ENCODE data around the gene ST3GAL4. TPM values are rescaled to one million over a fixed set of nuclear protein-coding genes. Genes with fewer than 3 reads are reported as not detected.

The ST3GAL4 gene
- total RNA-seq, 2 experiments from 2014 or later: 14.3 to 18.8 TPM

- BruUV-seq (replicated peaks): no TSS peak
- Histone ChIP-seq H3K4me1 (ENCODE audit: insufficient read depth, low read length, poor library complexity, severe bottlenecking) (no peaks in the 10 kb centered on the region), H3K4me3 (ENCODE audit: low read depth, low read length, poor library complexity, severe bottlenecking) (no peak overlapping the region), H3K36me3 (ENCODE audit: insufficient read depth, low read length) (peaks cover 8% of the 10 kb centered on the region; the same call in 1 of the 2 replicates), H3K9me3 (ENCODE audit: low read length) (no peaks in the 10 kb centered on the region), H3K4me2 (ENCODE audit: low read length) (no peak overlapping the region), H2AFZ (ENCODE audit: low read length) (no peak overlapping the region), H3K9me2 (ENCODE audit: insufficient read depth, low read length) (no peaks in the 10 kb centered on the region), H4K20me1 (ENCODE audit: insufficient read depth, low read length) (no peaks in the 10 kb centered on the region; the same call in 1 of the 2 replicates), H3K27ac (ENCODE audit: low read depth, low read length, poor library complexity, severe bottlenecking) (no peak overlapping the region), H3K79me2 (ENCODE audit: insufficient read depth, low read depth, low read length) (no peaks in the 10 kb centered on the region)
- CTCF ChIA-PET (ENCODE audit: unreplicated experiment): no interaction called here
- no peak for DNase-seq (ENCODE audit: low spot score)
- intact Hi-C loops (cut with micrococcal nuclease; ENCODE audit: unreplicated experiment): no loop called here
- POLR2A ChIA-PET: no interaction called here
- TF ChIP-seq CTCF (conservative IDR thresholded peaks at IDR 0.05; ENCODE audit: low read length) (no peak), EZH2phosphoT487 (IDR thresholded peaks at IDR 0.05; ENCODE audit: borderline replicate concordance, low read depth, low read length) (no peak)
These were observed 53.6 kb downstream of the ST3GAL4 start for GRCh38 chr11:126408901-126409619.

- Histone ChIP-seq H3K27ac (ENCODE audit: low read depth, low read length, poor library complexity, severe bottlenecking) (no peak overlapping the region), H3K36me3 (ENCODE audit: insufficient read depth, low read length) (peaks cover 8% of the 10 kb centered on the region; the same call in 1 of the 2 replicates), H3K9me3 (ENCODE audit: low read length) (no peaks in the 10 kb centered on the region), H3K9me2 (ENCODE audit: insufficient read depth, low read length) (no peaks in the 10 kb centered on the region), H3K79me2 (ENCODE audit: insufficient read depth, low read depth, low read length) (no peaks in the 10 kb centered on the region), H3K4me3 (ENCODE audit: low read depth, low read length, poor library complexity, severe bottlenecking) (no peak overlapping the region), H3K4me2 (ENCODE audit: low read length) (no peak overlapping the region), H4K20me1 (ENCODE audit: insufficient read depth, low read length) (no peaks in the 10 kb centered on the region; the same call in 1 of the 2 replicates), H2AFZ (ENCODE audit: low read length) (no peak overlapping the region), H3K4me1 (ENCODE audit: insufficient read depth, low read length, poor library complexity, severe bottlenecking) (no peaks in the 10 kb centered on the region)
- TF ChIP-seq CTCF (conservative IDR thresholded peaks at IDR 0.05; ENCODE audit: low read length): no peak
- no peak for TF ChIP-seq EZH2phosphoT487 (IDR thresholded peaks at IDR 0.05; ENCODE audit: borderline replicate concordance, low read depth, low read length)
- intact Hi-C loops (cut with micrococcal nuclease; ENCODE audit: unreplicated experiment): no loop called here
- no TSS peak for BruUV-seq (replicated peaks)
- no peak for DNase-seq (ENCODE audit: low spot score)
- ChIA-PET CTCF (ENCODE audit: unreplicated experiment) (no interaction called here), POLR2A (no interaction called here)
These were observed 54.1 kb downstream of the ST3GAL4 start for GRCh38 chr11:126409620-126409985.

- TF ChIP-seq CTCF (conservative IDR thresholded peaks at IDR 0.05; ENCODE audit: low read length) (no peak), EZH2phosphoT487 (IDR thresholded peaks at IDR 0.05; ENCODE audit: borderline replicate concordance, low read depth, low read length) (no peak)
- H3K9me3 ChIP-seq (ENCODE audit: low read length): no peaks in the 10 kb centered on the region
- intact Hi-C loops (cut with micrococcal nuclease; ENCODE audit: unreplicated experiment): no loop called here
- no peak overlapping the region for H3K4me2 ChIP-seq (ENCODE audit: low read length)
- peaks cover 8% of the 10 kb centered on the region; the same call in 1 of the 2 replicates for H3K36me3 ChIP-seq (ENCODE audit: insufficient read depth, low read length)
- no peaks in the 10 kb centered on the region for H3K4me1 ChIP-seq (ENCODE audit: insufficient read depth, low read length, poor library complexity, severe bottlenecking)
- ChIA-PET POLR2A (interaction anchor here (0.5 kb wide), 1 partner anchor 10 kb away, joined by 3 read pairs; no protein-coding TSS in a partner anchor), CTCF (ENCODE audit: unreplicated experiment) (no interaction called here)
- no peak overlapping the region for H2AFZ ChIP-seq (ENCODE audit: low read length)
- no peaks in the 10 kb centered on the region for H4K20me1 ChIP-seq (ENCODE audit: insufficient read depth, low read length)
- H3K9me2 ChIP-seq (ENCODE audit: insufficient read depth, low read length): no peaks in the 10 kb centered on the region
- BruUV-seq (replicated peaks): no TSS peak
- no peak overlapping the region for H3K4me3 ChIP-seq (ENCODE audit: low read depth, low read length, poor library complexity, severe bottlenecking)
- H3K79me2 ChIP-seq (ENCODE audit: insufficient read depth, low read depth, low read length): no peaks in the 10 kb centered on the region
- no peak for DNase-seq (ENCODE audit: low spot score)
- H3K27ac ChIP-seq (ENCODE audit: low read depth, low read length, poor library complexity, severe bottlenecking): no peak overlapping the region
These were observed 55.2 kb downstream of the ST3GAL4 start for GRCh38 chr11:126410649-126411048.

Measured in OCI-LY7 (cell line).